Sigmoid colon (tissue), 7 donors: ENCODE measurements around the gene EVA1B. TPM values are rescaled to one million over a fixed set of nuclear protein-coding genes. Genes with fewer than 3 reads are reported as not detected.
A peak's percentile ranks its signal among the peaks of the same experiment; 100 is the strongest.

ENCODE experiments used
- DNase-seq: peaks from one replicate; pipeline ENCODE4 v3.0.0-alpha.2; 2019
- H3K27ac ChIP-seq, 4 donors: fragments of 200-600 bp; sonication (generic); one replicate each; pipeline ENCODE4 v1.5.1; 2016 to 2019; ENCODE audit warnings: mild to moderate bottlenecking in 1 of 4
- H3K27me3 ChIP-seq, 3 donors: fragments of 200-600 bp; sonication (generic); one replicate each; pipeline ENCODE4 v1.5.1; 2019; ENCODE audit warnings: mild to moderate bottlenecking in 1 of 3
- H3K36me3 ChIP-seq, 4 donors: fragments of 200-600 bp; sonication (generic); one replicate each; pipeline ENCODE4 v1.5.1; 2016 to 2019
- H3K4me1 ChIP-seq, 4 donors: fragments of 200-600 bp; sonication (generic); one replicate each; pipeline ENCODE4 v1.5.1; 2017 to 2019
- H3K4me3 ChIP-seq, 4 donors: fragments of 200-600 bp; sonication (generic); one replicate each; pipeline ENCODE4 v1.5.1; 2017 to 2019; ENCODE audit warnings: mild to moderate bottlenecking in 2 of 4, moderate library complexity in 1 of 4
- H3K9me3 ChIP-seq, 4 donors: fragments of 200-600 bp in 3 of 4; sonication (generic) in 3 of 4; one replicate each; pipeline versions ENCODE4 v1.5.1 to v1.6.1; 2013 to 2019
- CTCF ChIP-seq, 4 experiments: fragments of 450-650 bp in 3 of 4; fragments of 200-600 bp in 1 of 4; IDR thresholded peaks; one replicate each; pipeline ENCODE4 v1.5.1; 2016 to 2019; ENCODE audit warnings: antibody characterized with exemption in 4 of 4, mild to moderate bottlenecking in 3 of 4, moderate library complexity in 2 of 4
- EP300 ChIP-seq, 4 donors: sonication (generic); formaldehyde crosslinking; IDR thresholded peaks; one replicate each; pipeline ENCODE4 v1.6.1; 2017; ENCODE audit warnings: antibody characterized with exemption in 4 of 4
- POLR2A ChIP-seq, 2 donors: fragments of 450-650 bp; IDR thresholded peaks; one replicate each; pipeline ENCODE4 v1.6.1; 2016; ENCODE audit warnings: antibody characterized with exemption in 2 of 2, mild to moderate bottlenecking in 2 of 2, moderate library complexity in 2 of 2
- POLR2AphosphoS5 ChIP-seq, 4 donors: sonication (generic); formaldehyde crosslinking; IDR thresholded peaks; one replicate each; pipeline ENCODE4 v1.6.1; 2017; ENCODE audit warnings: antibody characterized with exemption in 4 of 4
- WGBS, 2 donors: extraction: QIAGEN DNeasy Blood & Tissue Kit; methylation state at CpG; one replicate each; pipeline ENCODE4 v1.1.7; 2013; 5-methylcytosine and 5-hydroxymethylcytosine counted together
- intact Hi-C: fragments of 100-400 bp; cut with DNase I; formaldehyde crosslinking; loops from one replicate; pipeline ENCODE4 v1.15.1; 2023
- polyA plus RNA-seq, 3 donors: library from polyadenylated mRNA; stranded (reverse); fragments of 200-250 nt; gene quantifications; one replicate each; pipeline ENCODE4 v1.2.3, GENCODE V29; 2013
- total RNA-seq, 4 donors: library from RNA; depleted of rRNA; stranded (reverse); fragments of >200 nt; gene quantifications; one replicate each; pipeline ENCODE4 v1.1.0, GENCODE V29; 2016
- donor health status: healthy with polysubstance abuse.
- donor health status: Bipolar disorder and iron deficiency.
- donor health status: healthy.

Gene EVA1B
- total and polyA plus RNA-seq, 7 donors, result 5.8 to 102 (median 46.7) TPM

DNA sequence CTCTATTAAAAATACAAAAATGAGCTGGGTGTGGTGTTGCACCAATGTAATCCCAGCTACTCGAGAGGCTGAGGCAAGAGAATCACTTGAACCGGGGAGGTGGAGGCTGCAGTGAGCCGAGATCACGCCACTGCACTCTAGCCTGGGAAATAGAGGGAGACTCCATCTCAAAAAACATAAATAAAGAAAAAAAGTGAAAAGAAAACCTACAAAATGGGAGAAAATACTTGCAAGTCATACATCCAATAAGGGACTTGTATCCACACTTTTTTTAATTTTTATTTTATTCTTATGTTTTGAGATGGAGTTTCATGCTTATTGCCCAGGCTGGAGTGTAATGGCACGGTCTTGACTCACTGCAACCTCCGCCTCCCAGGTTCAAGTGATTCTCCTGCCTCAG lies 46.8 kb downstream of the EVA1B start:
- H3K4me3 ChIP-seq, result no peak overlapping the region
- no peaks in the 10 kb centered on the region for H3K36me3 ChIP-seq
- H3K27ac ChIP-seq, result no peak overlapping the region
- intact Hi-C loops, result no loop called here
- H3K9me3 ChIP-seq, result no peaks in the 10 kb centered on the region
- no peak for DNase-seq
- TF ChIP-seq CTCF (IDR thresholded peaks at IDR 0.05), result no peak
- no peak for TF ChIP-seq POLR2AphosphoS5 (IDR thresholded peaks at IDR 0.05)
- TF ChIP-seq POLR2A (IDR thresholded peaks at IDR 0.05), result no peak
- TF ChIP-seq EP300 (IDR thresholded peaks at IDR 0.05), result no peak
- peaks cover 0 to 47% (median 37%) of the 10 kb centered on the region in 4 donors for H3K4me1 ChIP-seq
- no peaks in the 10 kb centered on the region for H3K27me3 ChIP-seq
- WGBS, 2 donors, result 95 to 96% methylated on average over 6 of the region's 6 CpGs

- peaks cover 0 to 11% (median 0%) of the 10 kb centered on the region in 4 donors for H3K36me3 ChIP-seq
- H3K9me3 ChIP-seq, result no peaks in the 10 kb centered on the region
- no peaks in the 10 kb centered on the region for H3K27me3 ChIP-seq
- no peak overlapping the region for H3K27ac ChIP-seq
- intact Hi-C loops, result no loop called here
- H3K4me3 ChIP-seq, result no peak overlapping the region
- no peak for DNase-seq
- peaks cover 0 to 26% (median 22%) of the 10 kb centered on the region in 4 donors for H3K4me1 ChIP-seq
- no peak for TF ChIP-seq POLR2A (IDR thresholded peaks at IDR 0.05)
- no peak for TF ChIP-seq POLR2AphosphoS5 (IDR thresholded peaks at IDR 0.05)
- no peak for TF ChIP-seq CTCF (IDR thresholded peaks at IDR 0.05)
- no peak for TF ChIP-seq EP300 (IDR thresholded peaks at IDR 0.05)
- WGBS, 2 donors, result 88 to 98% methylated on average over 1 of the region's 1 CpG
These were observed 49.2 kb downstream of the EVA1B start for GRCh38 chr1:36274201-36274600.

GRCh38 chr1:36273024-36273423 lies 50.4 kb downstream of the EVA1B start:
- DNase-seq, result no peak
- Histone ChIP-seq H3K36me3 (peaks cover 0 to 11% (median 0%) of the 10 kb centered on the region in 4 donors), H3K4me3 (no peak overlapping the region), H3K4me1 (peaks cover 0 to 19% (median 13%) of the 10 kb centered on the region in 4 donors), H3K27me3 (no peaks in the 10 kb centered on the region), H3K9me3 (no peaks in the 10 kb centered on the region), H3K27ac (peak overlapping the region in 1 of 4 donors; percentile 21)
- no peak for TF ChIP-seq CTCF (IDR thresholded peaks at IDR 0.05)
- no peak for TF ChIP-seq POLR2A (IDR thresholded peaks at IDR 0.05)
- no peak for TF ChIP-seq POLR2AphosphoS5 (IDR thresholded peaks at IDR 0.05)
- TF ChIP-seq EP300 (IDR thresholded peaks at IDR 0.05), result no peak
- intact Hi-C loops, result no loop called here
- 93 to 94% methylated on average over 5 of the region's 5 CpGs for WGBS, 2 donors

Other genes with a start within 250 kb of the EVA1B start
- gene TEKT2, start 239.6 kb downstream of the EVA1B start, total RNA-seq, result under 1 TPM in 1 of 4 donors, not detected in 3; 0.33 TPM
- under 1 TPM in 1 of 3 donors, not detected in 2; 0.19 TPM for gene TEKT2, start 239.6 kb downstream of the EVA1B start, polyA plus RNA-seq
- gene ADPRS, start 234.8 kb downstream of the EVA1B start, total RNA-seq, result 10 to 100 TPM; 24.3 to 49.6 (median 37.0) TPM
- gene ADPRS, start 234.8 kb downstream of the EVA1B start, polyA plus RNA-seq, result 10 to 100 TPM; 21.6 to 30.0 (median 29.6) TPM
- gene COL8A2, start 198.4 kb downstream of the EVA1B start, total RNA-seq, result 10 to 100 TPM in 1 of 4 donors, 1 to 10 TPM in 3; 1.8 to 13.0 (median 4.3) TPM
- 1 to 10 TPM in 2 of 3 donors, under 1 TPM in 1; 0.60 to 3.2 (median 2.4) TPM for gene COL8A2, start 198.4 kb downstream of the EVA1B start, polyA plus RNA-seq
- gene TRAPPC3, start 174.2 kb downstream of the EVA1B start, total RNA-seq, result 100 to 1,000 TPM; 108 to 177 (median 129) TPM
- gene TRAPPC3, start 174.2 kb downstream of the EVA1B start, polyA plus RNA-seq, result 100 to 1,000 TPM in 1 of 3 donors, 10 to 100 TPM in 2; 75.1 to 102 (median 80.9) TPM
- gene MAP7D1, start 167.5 kb downstream of the EVA1B start, total RNA-seq, result 100 to 1,000 TPM; 104 to 226 (median 129) TPM
- 10 to 100 TPM; 31.8 to 60.9 (median 57.1) TPM for gene MAP7D1, start 167.5 kb downstream of the EVA1B start, polyA plus RNA-seq
- 100 to 1,000 TPM in 1 of 4 donors, 10 to 100 TPM in 3; 77.8 to 104 (median 89.9) TPM for gene THRAP3, start 99.2 kb downstream of the EVA1B start, total RNA-seq
- gene THRAP3, start 99.2 kb downstream of the EVA1B start, polyA plus RNA-seq, result 10 to 100 TPM; 25.4 to 52.0 (median 30.6) TPM
- gene SH3D21, start 17.3 kb downstream of the EVA1B start, total RNA-seq, result 1 to 10 TPM in 2 of 4 donors, under 1 TPM in 2; 0.16 to 3.0 (median 1.0) TPM
- gene SH3D21, start 17.3 kb downstream of the EVA1B start, polyA plus RNA-seq, result 1 to 10 TPM; 1.8 to 7.4 (median 5.8) TPM
- 10 to 100 TPM; 37.1 to 49.4 (median 43.5) TPM for gene STK40, start 62.3 kb upstream of the EVA1B start, total RNA-seq
- gene STK40, start 62.3 kb upstream of the EVA1B start, polyA plus RNA-seq, result 10 to 100 TPM; 27.6 to 55.6 (median 40.7) TPM
- 100 to 1,000 TPM in 2 of 4 donors, 10 to 100 TPM in 2; 56.6 to 114 (median 90.0) TPM for gene LSM10, start 74.3 kb upstream of the EVA1B start, total RNA-seq
- 10 to 100 TPM; 50.5 to 51.3 (median 50.9) TPM for gene LSM10, start 74.3 kb upstream of the EVA1B start, polyA plus RNA-seq
- 10 to 100 TPM; 10.2 to 15.3 (median 10.7) TPM for gene OSCP1, start 126.8 kb upstream of the EVA1B start, total RNA-seq
- 1 to 10 TPM in 2 of 3 donors, not detected in 1; 1.8 to 3.7 TPM for gene OSCP1, start 126.8 kb upstream of the EVA1B start, polyA plus RNA-seq
- gene MRPS15, start 140.7 kb upstream of the EVA1B start, total RNA-seq, result 100 to 1,000 TPM in 1 of 4 donors, 10 to 100 TPM in 3; 70.3 to 115 (median 79.0) TPM
- gene MRPS15, start 140.7 kb upstream of the EVA1B start, polyA plus RNA-seq, result 100 to 1,000 TPM in 2 of 3 donors, 10 to 100 TPM in 1; 81.1 to 103 (median 103) TPM
- gene CSF3R, start 159.3 kb upstream of the EVA1B start, total RNA-seq, result 1 to 10 TPM; 7.5 to 9.1 (median 8.6) TPM
- 1 to 10 TPM; 3.9 to 4.2 (median 3.9) TPM for gene CSF3R, start 159.3 kb upstream of the EVA1B start, polyA plus RNA-seq